Fibroblast of skin of back (primary cell): ENCODE data around the gene KAZN.

ENCODE experiments used
- DNase-seq: peaks from one replicate; pipeline ENCODE4 v3.0.0-alpha.2; 2013

Gene KAZN

GRCh38 chr1:14941864-14942263 is 343.4 kb downstream of the KAZN start:
- DNase-seq = no peak

GRCh38 chr1:14944471-14944985 is 346.0 kb downstream of the KAZN start:
- no peak for DNase-seq

GRCh38 chr1:14945132-14946010 is 346.9 kb downstream of the KAZN start:
- DNase-seq = peak; percentile 93

GRCh38 chr1:14946011-14946359 is 347.5 kb downstream of the KAZN start:
- DNase-seq = no peak

GRCh38 chr1:14946684-14947238 is 348.3 kb downstream of the KAZN start:
- DNase-seq = peak; percentile 89

GRCh38 chr1:14947421-14947820 is 348.9 kb downstream of the KAZN start:
- no peak for DNase-seq

- DNase-seq = no peak
Observed at GRCh38 chr1:14948112-14948652, 349.7 kb downstream of the KAZN start.

GRCh38 chr1:14949270-14949835 is 350.9 kb downstream of the KAZN start:
- DNase-seq = no peak

GRCh38 chr1:14949836-14950713 is 351.6 kb downstream of the KAZN start:
- DNase-seq = no peak

- no peak for DNase-seq
Observed at GRCh38 chr1:14951766-14952165, 353.3 kb downstream of the KAZN start.

- DNase-seq = peak; percentile 34
Observed at GRCh38 chr1:14952626-14953314, 354.3 kb downstream of the KAZN start.

- DNase-seq = peak; percentile 46
Observed at GRCh38 chr1:14954210-14954609, 355.7 kb downstream of the KAZN start.

- no peak for DNase-seq
Observed at GRCh38 chr1:14954930-14955329, 356.4 kb downstream of the KAZN start.

- no peak for DNase-seq
Observed at GRCh38 chr1:14955402-14955801, 356.9 kb downstream of the KAZN start.

GRCh38 chr1:14955976-14956375 is 357.5 kb downstream of the KAZN start:
- no peak for DNase-seq

- no peak for DNase-seq
Observed at GRCh38 chr1:14956579-14957195, 358.2 kb downstream of the KAZN start.

GRCh38 chr1:14957375-14958098 is 359.1 kb downstream of the KAZN start:
- DNase-seq = no peak

- DNase-seq = no peak
Observed at GRCh38 chr1:14958249-14959058, 360.0 kb downstream of the KAZN start.

GRCh38 chr1:14959059-14959694 is 360.7 kb downstream of the KAZN start:
- no peak for DNase-seq
